Dermis microvascular lymphatic vessel endothelial cell (primary cell): Measurements from ENCODE around the gene HIBCH. TPM values are rescaled to one million over a fixed set of nuclear protein-coding genes. Genes with fewer than 3 reads are reported as not detected.
"Not testable (repeated sequence)": the region's sequence is repeated elsewhere in the genome, so short reads cannot be mapped to it uniquely, and the experiment has no call there.

ENCODE experiments used
- DNase-seq, 2 donors: peaks; one replicate each; pipeline versions ENCODE4 v3.0.0 to v3.0.0-alpha.2; 2010; ENCODE audit warnings: low read depth in 2 of 2
- total RNA-seq: library from RNA; depleted of rRNA; stranded (reverse); fragments of >200 nt; gene quantifications from 2 replicates; pipeline ENCODE4 v1.2.1, GENCODE V29; 2014

HIBCH gene
- total RNA-seq, 1 donor from 2014 or later, result 12.8 TPM

DNA sequence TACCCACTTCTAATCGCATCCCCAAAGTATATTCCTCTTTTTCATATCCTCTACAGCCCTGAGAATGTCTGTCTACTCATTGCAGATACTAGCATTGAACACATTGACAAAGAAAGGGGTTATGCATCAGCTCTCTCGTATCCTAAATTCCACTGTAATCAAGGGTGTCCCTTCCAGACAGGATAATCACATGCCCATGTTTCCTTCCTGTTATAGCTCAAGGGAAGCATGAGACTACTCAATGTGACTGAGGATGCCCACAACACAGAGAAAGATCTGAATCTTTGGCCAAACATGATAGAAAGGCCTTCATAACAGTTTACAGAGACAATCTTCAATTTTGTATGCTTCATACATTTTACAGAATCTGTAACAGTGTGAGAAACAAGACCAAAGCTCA, 69.2 kb downstream of the HIBCH start:
- DNase-seq, result peak in 1 of 2 donors; percentile 39

DNA sequence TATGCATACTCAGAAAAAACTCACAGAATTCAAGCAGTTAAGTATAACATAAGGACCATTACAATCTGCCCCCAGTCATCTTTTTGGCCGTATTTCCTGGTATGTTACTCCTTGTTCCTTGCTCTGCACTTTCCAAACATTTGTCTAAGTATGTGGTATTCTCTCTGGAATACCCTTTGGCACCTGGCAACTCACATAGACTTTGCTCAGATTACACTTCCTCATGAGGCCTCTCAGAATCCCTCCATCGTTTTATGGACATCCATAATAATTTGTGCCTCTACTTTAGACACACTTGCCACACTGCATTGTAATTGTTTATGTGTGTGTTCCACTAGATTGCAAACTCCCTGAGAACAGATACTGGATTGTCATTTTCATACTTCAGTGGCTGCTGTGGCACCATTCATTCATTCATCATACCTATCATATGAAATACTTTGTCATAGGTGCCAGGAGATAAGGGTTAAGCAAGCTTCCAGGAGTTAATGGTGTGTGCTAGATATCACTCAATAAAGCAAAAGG, 84.0 kb downstream of the HIBCH start:
- no peak for DNase-seq

- no peak for DNase-seq
Observed at GRCh38 chr2:190235101-190235500, 84.5 kb downstream of the HIBCH start.

DNA sequence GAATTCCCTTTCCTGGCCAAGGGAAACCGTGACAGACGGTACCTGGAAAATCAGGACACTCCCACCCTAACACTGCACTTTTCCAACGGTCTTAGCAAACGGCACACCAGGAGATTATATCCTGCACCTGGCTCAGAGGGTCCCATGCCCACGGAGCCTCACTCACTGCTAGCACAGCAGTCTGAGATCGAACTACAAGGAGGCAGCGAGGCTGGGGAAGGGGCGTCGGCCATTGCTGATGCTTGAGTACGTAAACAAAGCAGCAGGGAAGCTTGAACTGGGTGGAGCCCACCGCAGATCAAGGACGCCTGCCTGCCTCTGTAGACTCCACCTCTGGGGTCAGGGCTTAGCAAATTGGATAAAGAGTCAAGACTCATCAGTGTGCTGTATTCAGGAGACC, 95.6 kb downstream of the HIBCH start:
- DNase-seq, result not testable (repeated sequence)

DNA sequence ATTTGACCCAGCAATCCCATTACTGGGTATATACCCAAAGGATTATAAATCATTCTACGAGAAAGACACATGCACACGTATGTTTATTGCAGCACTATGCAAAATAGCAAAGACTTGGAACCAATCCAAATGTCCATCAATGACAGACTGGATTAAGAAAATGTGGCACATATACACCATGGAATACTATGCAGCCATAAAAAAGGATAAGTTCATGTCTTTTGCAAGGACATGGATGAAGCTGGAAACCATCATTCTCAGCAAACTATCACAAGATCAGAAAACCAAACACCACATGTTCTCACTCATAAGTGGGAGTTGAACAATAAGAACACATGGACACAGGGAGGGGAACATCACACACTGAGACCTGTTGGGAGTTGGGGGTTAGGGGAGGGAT, 96.9 kb downstream of the HIBCH start:
- DNase-seq, result not testable (repeated sequence)

DNA sequence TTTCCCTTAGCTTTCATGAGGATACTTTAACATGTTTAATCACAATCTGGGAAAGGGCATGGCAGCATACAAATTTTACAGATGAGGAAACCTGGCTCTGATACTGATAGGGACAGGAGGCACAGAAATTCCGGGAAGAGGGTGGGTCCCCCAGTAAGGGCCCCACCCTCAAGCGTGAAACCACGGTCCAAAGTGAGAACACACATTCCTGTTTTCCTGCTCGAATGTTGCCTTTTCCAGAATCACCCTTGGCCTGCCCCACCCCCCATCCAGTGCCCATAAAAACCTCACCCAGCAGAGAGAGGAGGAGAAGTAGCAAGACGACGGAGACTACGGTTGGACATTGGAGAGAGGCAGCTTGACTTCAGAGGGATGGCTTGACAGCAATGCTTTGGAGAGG, 98.2 kb downstream of the HIBCH start:
- no peak for DNase-seq

DNA sequence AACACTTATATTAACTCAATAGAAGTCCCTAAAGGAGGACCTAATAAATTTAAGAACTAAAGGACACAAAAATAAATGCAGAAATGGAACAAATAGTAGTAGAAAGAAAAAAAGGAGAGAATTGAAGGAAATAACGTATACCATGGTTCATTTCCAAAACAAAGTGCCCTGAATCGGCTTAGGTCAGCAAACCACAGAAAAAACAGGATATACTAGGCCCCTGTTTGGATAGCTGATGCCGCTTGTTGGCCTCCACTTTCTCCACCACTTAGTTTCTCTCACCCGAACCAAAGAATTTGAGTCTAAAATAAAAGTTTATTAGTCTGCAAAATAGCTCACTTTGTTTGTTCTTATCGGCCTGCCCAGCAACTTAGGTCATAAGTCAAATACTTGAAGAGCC, 100.4 kb downstream of the HIBCH start:
- peak; percentile 51 to 53 for DNase-seq

- DNase-seq, result no peak
Observed at GRCh38 chr2:190217616-190218015, 102.0 kb downstream of the HIBCH start.

GRCh38 chr2:190216829-190217228, 102.8 kb downstream of the HIBCH start:
- DNase-seq, result peak in 1 of 2 donors; percentile 7

DNA sequence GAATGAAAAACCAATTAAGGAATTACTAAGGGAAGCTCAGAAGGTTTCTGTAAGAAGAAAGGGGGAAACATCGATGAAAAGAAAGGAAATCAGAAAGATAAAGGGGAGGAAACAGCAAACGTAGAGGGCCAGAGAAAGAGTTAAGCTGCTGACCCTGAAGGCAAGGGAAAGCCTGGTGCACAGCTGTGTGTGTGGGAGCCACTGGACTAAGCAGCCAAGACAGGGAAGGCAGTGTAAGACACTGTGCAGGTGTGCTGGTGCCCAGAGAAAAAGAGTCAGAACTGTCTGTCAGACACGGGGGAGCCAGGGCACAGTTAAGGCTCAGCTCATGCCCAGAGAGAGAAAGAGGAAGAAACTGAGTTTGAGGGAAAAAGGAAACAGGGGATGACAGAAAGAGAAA, 104.0 kb downstream of the HIBCH start:
- no peak for DNase-seq

DNA sequence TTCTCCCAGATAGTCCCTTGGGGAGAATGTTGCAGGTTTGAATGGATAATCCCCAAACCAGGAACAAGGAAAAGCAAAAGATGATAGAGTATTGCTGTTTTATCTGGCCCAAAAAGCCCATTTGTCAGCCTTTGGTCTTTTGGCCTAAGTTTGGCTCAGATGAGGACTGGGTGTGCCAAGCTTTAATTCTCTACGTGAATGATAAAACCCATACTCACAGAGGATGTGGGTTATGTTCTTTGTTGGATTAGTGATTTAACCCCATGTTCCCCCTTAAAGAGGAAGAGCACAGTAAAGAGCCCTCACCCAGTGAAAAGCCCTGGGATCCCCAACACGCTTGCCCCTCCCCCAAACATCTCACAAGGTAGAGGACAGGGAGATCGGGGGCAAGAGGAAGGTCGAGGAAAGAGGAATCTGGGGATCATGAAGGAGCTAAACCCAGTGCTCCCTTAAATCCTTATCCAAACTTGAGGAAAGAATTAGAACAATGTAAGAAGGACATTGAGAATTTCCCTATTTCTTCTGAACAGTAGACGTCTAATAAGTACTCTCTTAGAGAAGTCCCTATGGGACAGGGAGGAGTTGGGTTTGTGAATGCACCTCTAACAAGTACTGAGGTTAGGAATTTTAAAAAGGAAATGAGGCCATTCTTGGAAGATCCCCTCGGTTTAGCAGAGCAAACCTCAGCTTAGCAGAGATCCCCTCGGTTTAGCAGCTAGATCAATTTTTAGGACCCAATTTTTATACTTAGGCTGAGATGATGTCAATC, 105.0 kb downstream of the HIBCH start:
- no peak for DNase-seq

DNA sequence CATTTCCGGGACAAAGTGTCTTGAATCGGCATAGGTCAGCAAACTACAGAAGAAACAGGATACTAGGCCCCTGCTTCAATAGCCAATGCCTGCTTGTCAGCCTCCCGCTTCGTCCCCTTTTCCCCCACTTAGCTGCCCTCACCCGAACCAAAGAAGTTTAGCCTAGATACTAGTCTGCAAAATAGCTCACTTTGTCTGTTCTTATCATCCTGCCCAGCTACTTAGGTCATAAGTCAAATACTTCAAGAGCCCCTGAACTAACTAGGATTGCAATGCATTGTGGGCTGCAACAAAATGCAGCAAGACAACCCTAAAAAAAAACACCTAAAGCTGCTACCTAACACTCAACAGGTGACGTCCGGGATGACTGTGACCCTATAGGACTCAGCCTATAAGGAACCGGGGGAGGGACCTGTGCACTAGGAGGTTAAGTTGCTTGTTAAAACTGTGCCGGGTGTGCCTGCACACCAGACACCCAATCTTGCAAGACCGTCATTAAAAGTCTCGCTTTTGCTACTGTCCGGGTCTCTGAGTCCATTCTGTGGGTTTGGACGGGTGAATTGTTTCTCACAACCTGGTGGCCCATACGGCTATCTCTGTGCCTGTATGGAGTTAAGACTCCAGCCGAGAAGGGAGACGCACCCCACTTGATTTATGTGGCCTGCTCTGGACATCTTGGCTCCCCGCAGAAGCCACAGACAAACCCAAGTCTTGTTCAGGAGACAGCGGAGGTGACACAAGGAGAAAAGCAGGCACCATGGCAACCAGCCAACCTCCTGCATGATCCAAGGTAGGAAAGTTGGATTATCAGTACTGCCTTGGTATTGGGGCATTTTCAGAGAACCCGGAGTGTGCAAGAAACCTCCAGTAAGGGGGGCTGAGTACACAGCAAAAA, 105.9 kb downstream of the HIBCH start:
- DNase-seq, result no peak

- DNase-seq, result no peak
Observed at GRCh38 chr2:190210471-190210870, 109.2 kb downstream of the HIBCH start.

DNA sequence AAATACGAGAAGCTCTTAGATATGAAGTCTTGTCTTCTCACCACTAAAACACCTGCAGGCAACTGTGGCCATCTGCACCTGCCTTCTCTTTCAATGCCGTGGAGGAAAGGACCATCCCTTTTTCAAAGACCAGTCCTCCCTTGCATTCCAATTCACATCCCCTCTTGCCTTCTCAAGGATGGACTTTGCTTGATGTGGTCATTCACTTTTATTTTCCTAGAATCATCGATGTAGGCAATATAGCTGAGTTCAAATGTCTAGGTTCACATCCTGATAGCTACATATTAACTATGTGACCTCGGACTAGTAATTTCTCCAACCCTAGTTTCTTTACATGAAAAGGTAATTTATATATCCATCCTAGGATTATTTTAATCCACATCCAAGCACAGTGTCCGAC, 110.1 kb downstream of the HIBCH start:
- no peak for DNase-seq

GRCh38 chr2:190207930-190208329, 111.7 kb downstream of the HIBCH start:
- no peak for DNase-seq

DNA sequence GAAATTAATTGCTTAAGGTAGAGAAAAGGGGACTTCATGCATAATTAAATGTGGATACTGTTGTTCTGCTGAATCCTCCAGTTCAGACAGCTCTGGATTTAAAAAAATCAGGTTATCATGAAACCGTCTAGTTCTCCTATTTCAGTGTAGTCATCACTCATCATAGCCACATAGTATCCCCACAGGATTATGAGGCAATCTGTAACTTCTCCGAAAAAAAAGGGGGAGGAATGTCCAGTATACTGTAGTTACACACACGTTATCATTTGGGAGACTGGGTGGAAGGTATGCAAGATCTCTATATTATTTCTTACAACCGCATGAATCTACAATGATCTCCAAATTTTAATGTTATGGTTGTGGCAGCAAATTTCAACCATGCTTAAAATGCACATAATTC, 114.0 kb downstream of the HIBCH start:
- DNase-seq, result no peak

DNA sequence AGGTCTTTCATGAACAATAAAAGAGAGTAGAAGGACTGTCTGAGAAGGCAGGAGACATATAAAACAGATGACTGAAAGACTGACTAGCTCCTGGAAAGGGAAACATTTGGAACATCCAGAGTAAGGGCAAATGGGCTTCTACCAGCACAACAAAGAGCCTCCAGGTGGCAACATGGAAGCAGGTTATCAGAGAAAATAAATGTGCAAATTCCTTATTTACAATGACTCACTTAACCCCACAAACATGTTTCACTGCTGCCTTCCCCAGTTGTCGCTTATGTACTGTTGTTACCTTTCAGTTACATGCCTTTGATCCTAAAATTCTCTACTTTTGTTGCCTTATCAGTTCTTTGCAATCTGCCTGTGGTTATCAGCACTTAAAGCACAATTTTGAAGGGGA, 117.0 kb downstream of the HIBCH start:
- DNase-seq, result no peak

DNA sequence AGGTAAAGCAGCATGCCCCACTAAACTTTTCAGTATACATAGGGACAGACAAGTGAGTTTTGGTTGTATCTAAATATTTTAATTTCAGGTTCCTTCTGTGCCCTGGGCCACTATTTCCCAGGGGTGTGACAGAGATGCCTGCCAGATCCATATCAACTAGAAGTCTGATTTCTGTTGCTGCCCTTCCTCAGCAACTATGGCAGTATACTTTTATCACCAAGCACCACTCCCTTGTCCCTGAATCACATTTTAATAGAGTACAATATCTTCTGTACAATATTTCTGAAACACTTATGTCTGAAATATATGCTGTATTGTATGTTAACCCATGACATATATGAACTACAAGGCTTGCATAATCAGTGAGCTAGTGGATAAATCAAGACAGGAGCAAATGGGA, 117.6 kb downstream of the HIBCH start:
- no peak for DNase-seq

- no peak for DNase-seq
Observed at GRCh38 chr2:190200603-190201002, 119.0 kb downstream of the HIBCH start.

GRCh38 chr2:190199530-190199929, 120.1 kb downstream of the HIBCH start:
- no peak for DNase-seq

DNA sequence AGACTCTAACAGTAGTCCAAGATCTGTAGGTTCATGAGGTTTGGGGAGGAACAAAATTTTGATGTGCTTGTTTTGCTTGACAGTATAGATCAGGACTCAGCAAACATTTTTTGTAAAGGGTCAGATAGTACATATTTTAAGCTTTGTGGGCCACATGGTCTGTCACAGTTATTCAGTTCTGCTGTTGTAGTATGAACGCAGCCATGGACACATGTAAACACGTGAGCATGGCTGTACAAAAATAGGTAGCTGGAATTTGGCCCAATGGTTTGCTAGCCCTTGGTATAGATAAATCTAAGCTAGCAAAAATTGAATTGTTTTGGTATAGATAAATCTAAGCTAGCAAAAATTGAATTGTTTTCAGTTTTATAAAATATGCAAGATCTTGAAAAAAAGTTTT, 120.5 kb downstream of the HIBCH start:
- no peak for DNase-seq

DNA sequence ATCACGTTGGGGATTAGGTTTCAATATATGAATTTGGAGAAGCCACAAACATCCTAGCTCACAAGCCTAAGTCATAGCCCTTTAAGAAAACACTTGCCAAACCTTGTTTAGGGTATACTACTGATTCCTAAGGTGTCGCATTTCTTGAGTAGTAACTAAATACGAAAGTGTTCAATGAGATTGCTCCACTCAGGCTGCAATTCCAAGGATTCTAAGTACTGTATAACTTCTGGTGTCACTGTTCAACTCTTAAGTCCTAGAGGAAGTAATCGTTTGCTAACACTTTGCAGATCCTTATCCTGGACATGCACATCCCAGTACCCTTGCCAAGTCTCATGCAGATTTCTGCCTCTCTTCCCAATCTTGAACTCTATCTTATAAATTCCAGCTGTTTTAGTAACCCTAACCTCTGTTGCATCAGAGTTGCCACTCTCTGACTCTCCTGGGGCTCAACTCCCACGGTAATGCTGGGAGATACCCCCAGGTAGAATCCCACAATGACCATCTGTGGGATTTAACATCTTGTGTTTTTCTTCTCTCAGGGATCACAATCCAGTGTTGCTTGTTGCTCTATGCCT, 122.4 kb downstream of the HIBCH start:
- no peak for DNase-seq
